CD4-positive, alpha-beta T cell (primary cell): ENCODE results near the gene FIBCD1. TPM values are rescaled to one million over a fixed set of nuclear protein-coding genes. Genes with fewer than 3 reads are reported as not detected.
A peak's percentile ranks its signal among the peaks of the same experiment; 100 is the strongest.
"Not testable (repeated sequence)": the region's sequence is repeated elsewhere in the genome, so short reads cannot be mapped to it uniquely, and the experiment has no call there.

Experiments used
- ATAC-seq: fragments of 200-7000 bp; cut with Tn5 transposase; one replicate; pipeline ENCODE4 v1.10.0; 2022; ENCODE audit warnings: mild to moderate bottlenecking; ENCODE audit not compliant: poor library complexity
- CTCF ChIA-PET: fragments of 350-600 bp; sonication (Branson Sonifier 250); formaldehyde crosslinking; loops from one replicate; lab custom pipeline; 2021; ENCODE audit warnings: antibody characterized with exemption, inconsistent platforms; lab: Charles Lee
- POLR2A ChIA-PET: fragments of 350-600 bp; sonication (Branson Sonifier 250); formaldehyde crosslinking; loops from one replicate; lab custom pipeline; 2021; ENCODE audit warnings: antibody characterized with exemption, inconsistent platforms; lab: Charles Lee
- DNase-seq, 14 experiments: peaks; one replicate each; pipeline ENCODE4 v3.0.0-alpha.2; 2013 to 2020; ENCODE audit warnings: mixed read lengths in 2 of 14
- H3K27ac ChIP-seq, 2 donors: one replicate each; pipeline versions ENCODE4 v1.5.1 to v1.7.0; 2013; ENCODE audit warnings: low read length in 2 of 2, low read depth in 1 of 2, mild to moderate bottlenecking in 1 of 2
- H3K27me3 ChIP-seq, 2 experiments: 1 replicate in 1 of 2; 2 replicates in 1 of 2; pipeline versions ENCODE4 v1.6.1 to v1.7.0; 2013; ENCODE audit warnings: low read length in 2 of 2, control low read depth in 1 of 2, mild to moderate bottlenecking in 1 of 2, moderate library complexity in 1 of 2; ENCODE audit not compliant: insufficient read depth in 2 of 2, control insufficient read depth in 1 of 2
- H3K36me3 ChIP-seq: one replicate; pipeline ENCODE4 v1.6.1; 2013; ENCODE audit warnings: low read length, control low read depth; ENCODE audit not compliant: insufficient read depth
- H3K4me1 ChIP-seq: one replicate; pipeline ENCODE4 v1.6.1; 2013; ENCODE audit warnings: low read length, control low read depth; ENCODE audit not compliant: insufficient read depth
- H3K4me3 ChIP-seq: one replicate; pipeline ENCODE4 v1.5.1; 2013; ENCODE audit warnings: mild to moderate bottlenecking, low read length, moderate library complexity
- H3K9me3 ChIP-seq, 2 experiments: 1 replicate in 1 of 2; 2 replicates in 1 of 2; pipeline versions ENCODE4 v1.6.1 to v1.7.0; 2013; ENCODE audit warnings: low read length in 2 of 2, mild to moderate bottlenecking in 2 of 2, control low read depth in 1 of 2, moderate library complexity in 1 of 2; ENCODE audit not compliant: control insufficient read depth in 1 of 2, insufficient read depth in 1 of 2
- H3K27ac Mint-ChIP-seq: one replicate; pipeline ENCODE4 v1.8.0; 2020; ENCODE audit warnings: mixed read lengths
- H3K27me3 Mint-ChIP-seq: one replicate; pipeline ENCODE4 v1.8.0; 2021; ENCODE audit warnings: mixed read lengths
- H3K36me3 Mint-ChIP-seq: one replicate; pipeline ENCODE4 v1.8.0; 2021; ENCODE audit warnings: low read depth, mixed read lengths
- H3K4me1 Mint-ChIP-seq: one replicate; pipeline ENCODE4 v1.8.0; 2021; ENCODE audit warnings: low read depth, mixed read lengths
- H3K4me3 Mint-ChIP-seq: one replicate; pipeline ENCODE4 v1.8.0; 2020; ENCODE audit warnings: mild to moderate bottlenecking, mixed read lengths
- H3K9me3 Mint-ChIP-seq: one replicate; pipeline ENCODE4 v1.8.0; 2020; ENCODE audit warnings: mixed read lengths
- intact Hi-C, 2 experiments: fragments of 100-400 bp; cut with DNase I in 1 of 2; cut with micrococcal nuclease in 1 of 2; formaldehyde crosslinking; loops; one replicate each; pipeline versions ENCODE4 v1.15.1 to v1.9.0; 2023 to 2025; cut with DNase I, micrococcal nuclease
- total RNA-seq, 174 experiments: library from RNA in 2 of 174; stranded (reverse) in 2 of 174; gene quantifications; one replicate each; pipeline ENCODE4 v1.2.3 and lab custom pipeline; 2021 to 2026
- TF ChIP-seq, protein P1 (sequence below): fragments of 200-600 bp; IDR thresholded peaks from one replicate; pipeline ENCODE4 v1.8.0; 2022; ENCODE audit warnings: antibody characterized with exemption, mild to moderate bottlenecking

FIBCD1 gene
- total RNA-seq, 2 experiments from 2014 or later = not detected

DNA sequence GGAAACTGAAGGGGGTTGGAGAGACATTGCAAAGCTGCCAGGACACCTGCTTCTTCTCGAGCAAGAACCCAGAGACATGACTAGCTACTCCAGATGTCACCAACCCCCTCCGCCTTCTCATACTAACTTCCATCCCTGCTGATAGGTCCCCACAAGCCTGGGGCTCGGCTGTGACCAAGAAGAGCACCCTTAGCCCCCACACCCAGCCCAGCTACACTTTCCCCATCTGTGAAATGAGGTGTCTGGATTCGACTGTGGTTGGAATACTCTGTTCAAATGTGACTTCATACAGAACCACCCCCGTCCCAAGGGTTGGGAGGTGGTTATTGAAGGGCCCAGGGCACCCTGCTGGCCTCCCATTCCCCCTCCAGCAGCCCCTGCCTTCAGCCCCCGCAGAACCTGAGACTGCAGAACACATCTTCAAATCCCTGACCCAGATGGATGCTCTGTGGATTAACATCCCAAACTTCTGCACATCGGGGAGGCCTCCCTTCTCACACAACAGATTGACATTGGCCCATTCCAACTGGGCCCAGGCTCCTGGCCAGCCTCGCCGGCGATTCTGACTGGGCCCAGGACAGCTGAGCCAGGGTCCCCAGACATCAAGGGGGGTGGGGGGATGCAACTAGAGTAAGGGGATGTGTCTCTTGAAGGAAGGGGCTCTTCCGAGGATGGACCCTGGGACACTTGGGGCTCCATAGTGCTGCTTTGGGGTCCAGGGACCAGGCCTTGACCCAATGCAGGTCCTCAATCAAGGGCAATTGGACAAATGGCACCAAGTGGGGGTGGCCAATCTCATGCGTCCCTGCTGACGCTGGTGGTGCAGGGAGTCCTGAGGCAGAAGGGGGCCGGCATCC, 21.7 kb upstream of the FIBCD1 start:
- no peak for ATAC-seq
- H3K9me3 ChIP-seq = peaks cover 0 to 35% of the 10 kb centered on the region in 2 experiments
- Mint-ChIP-seq H3K4me1 (no peaks in the 10 kb centered on the region), H3K36me3 (no peaks in the 10 kb centered on the region), H3K4me3 (no peak overlapping the region), H3K27me3 (no peaks in the 10 kb centered on the region), H3K27ac (no peak overlapping the region), H3K9me3 (no peaks in the 10 kb centered on the region)
- H3K36me3 ChIP-seq = no peaks in the 10 kb centered on the region
- ChIA-PET POLR2A (no interaction called here), CTCF (no interaction called here)
- intact Hi-C loops = no loop called here
- no peak for DNase-seq
- H3K4me3 ChIP-seq = no peak overlapping the region
- no peaks in the 10 kb centered on the region for H3K4me1 ChIP-seq
- H3K27ac ChIP-seq = no peak overlapping the region
- TF ChIP-seq, protein P1, sequence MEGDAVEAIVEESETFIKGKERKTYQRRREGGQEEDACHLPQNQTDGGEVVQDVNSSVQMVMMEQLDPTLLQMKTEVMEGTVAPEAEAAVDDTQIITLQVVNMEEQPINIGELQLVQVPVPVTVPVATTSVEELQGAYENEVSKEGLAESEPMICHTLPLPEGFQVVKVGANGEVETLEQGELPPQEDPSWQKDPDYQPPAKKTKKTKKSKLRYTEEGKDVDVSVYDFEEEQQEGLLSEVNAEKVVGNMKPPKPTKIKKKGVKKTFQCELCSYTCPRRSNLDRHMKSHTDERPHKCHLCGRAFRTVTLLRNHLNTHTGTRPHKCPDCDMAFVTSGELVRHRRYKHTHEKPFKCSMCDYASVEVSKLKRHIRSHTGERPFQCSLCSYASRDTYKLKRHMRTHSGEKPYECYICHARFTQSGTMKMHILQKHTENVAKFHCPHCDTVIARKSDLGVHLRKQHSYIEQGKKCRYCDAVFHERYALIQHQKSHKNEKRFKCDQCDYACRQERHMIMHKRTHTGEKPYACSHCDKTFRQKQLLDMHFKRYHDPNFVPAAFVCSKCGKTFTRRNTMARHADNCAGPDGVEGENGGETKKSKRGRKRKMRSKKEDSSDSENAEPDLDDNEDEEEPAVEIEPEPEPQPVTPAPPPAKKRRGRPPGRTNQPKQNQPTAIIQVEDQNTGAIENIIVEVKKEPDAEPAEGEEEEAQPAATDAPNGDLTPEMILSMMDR = no peak
- peaks cover 0 to 4% of the 10 kb centered on the region in 2 experiments for H3K27me3 ChIP-seq

GRCh38 chr9:130959809-130960334, 20.8 kb upstream of the FIBCD1 start:
- Mint-ChIP-seq H3K27ac (no peak overlapping the region), H3K36me3 (no peaks in the 10 kb centered on the region), H3K4me1 (no peaks in the 10 kb centered on the region), H3K27me3 (no peaks in the 10 kb centered on the region), H3K4me3 (no peak overlapping the region), H3K9me3 (no peaks in the 10 kb centered on the region)
- CTCF ChIA-PET = no interaction called here
- ATAC-seq (no peak), DNase-seq (no peak)
- Histone ChIP-seq H3K9me3 (peaks cover 0 to 40% of the 10 kb centered on the region in 2 experiments), H3K27me3 (peaks cover 0 to 6% of the 10 kb centered on the region in 2 experiments), H3K27ac (no peak overlapping the region), H3K4me1 (no peaks in the 10 kb centered on the region), H3K36me3 (no peaks in the 10 kb centered on the region), H3K4me3 (no peak overlapping the region)
- TF ChIP-seq, protein P1 = no peak
- POLR2A ChIA-PET = no interaction called here
- intact Hi-C loops = no loop called here

GRCh38 chr9:130958564-130958963, 19.5 kb upstream of the FIBCD1 start:
- H3K4me3 ChIP-seq, H3K27me3 Mint-ChIP-seq, CTCF ChIA-PET, H3K9me3 Mint-ChIP-seq, H3K4me1 Mint-ChIP-seq, POLR2A ChIA-PET, H3K36me3 Mint-ChIP-seq, H3K4me3 Mint-ChIP-seq, H3K4me1 ChIP-seq, H3K27ac ChIP-seq, H3K36me3 ChIP-seq, H3K27ac Mint-ChIP-seq, intact Hi-C loops, ATAC-seq, H3K27me3 ChIP-seq: not testable (repeated sequence)
- peak in 1 of 14 experiments; percentile 27 for DNase-seq
- H3K9me3 ChIP-seq = peaks cover 0 to 36% of the 10 kb centered on the region in 2 experiments
